Tibial nerve (tissue), 4 donors: ENCODE data around the gene TGFB3.

Experiments used
- CTCF ChIP-seq, 5 experiments: fragments of 200-600 bp in 3 of 5; fragments of 450-650 bp in 2 of 5; sonication (generic) in 3 of 5; IDR thresholded peaks; one replicate each; pipeline ENCODE4 v1.5.1; 2016 to 2019; ENCODE audit warnings: antibody characterized with exemption in 5 of 5, mild to moderate bottlenecking in 3 of 5, moderate library complexity in 2 of 5
- EP300 ChIP-seq, 2 donors: sonication (generic); formaldehyde crosslinking; IDR thresholded peaks; one replicate each; pipeline ENCODE4 v1.6.1; 2017; ENCODE audit warnings: antibody characterized with exemption in 2 of 2, mild to moderate bottlenecking in 1 of 2
- POLR2A ChIP-seq, 2 donors: fragments of 450-650 bp; IDR thresholded peaks; one replicate each; pipeline ENCODE4 v1.6.1; 2017; ENCODE audit warnings: antibody characterized with exemption in 2 of 2, mild to moderate bottlenecking in 2 of 2, moderate library complexity in 2 of 2

GRCh38 chr14:75986439-75986765, 4.6 kb upstream of the TGFB3 start:
- TF ChIP-seq POLR2A (IDR thresholded peaks at IDR 0.05) (no peak), EP300 (IDR thresholded peaks at IDR 0.05) (no peak), CTCF (IDR thresholded peaks at IDR 0.05) (no peak)
